GM18951 (cell line): ENCODE data around the gene FAM118A.
"Not testable (repeated sequence)": the region's sequence is repeated elsewhere in the genome, so short reads cannot be mapped to it uniquely, and the experiment has no call there.

Experiments used
- POLR2A ChIP-seq: IDR thresholded peaks from 4 replicates; pipeline ENCODE4 v1.6.1; 2011; ENCODE audit warnings: mild to moderate bottlenecking; ENCODE audit not compliant: insufficient read length, insufficient read depth; ENCODE audit errors: extremely low read depth
- in situ Hi-C: fragments of 300-500 bp; cut with MboI; formaldehyde crosslinking; loops from one replicate; pipeline ENCODE4 v1.12.0; 2022; ENCODE audit warnings: low sequenced_read_pairs, mixed read lengths, inconsistent platforms; ENCODE audit not compliant: unreplicated experiment

The FAM118A gene

DNA sequence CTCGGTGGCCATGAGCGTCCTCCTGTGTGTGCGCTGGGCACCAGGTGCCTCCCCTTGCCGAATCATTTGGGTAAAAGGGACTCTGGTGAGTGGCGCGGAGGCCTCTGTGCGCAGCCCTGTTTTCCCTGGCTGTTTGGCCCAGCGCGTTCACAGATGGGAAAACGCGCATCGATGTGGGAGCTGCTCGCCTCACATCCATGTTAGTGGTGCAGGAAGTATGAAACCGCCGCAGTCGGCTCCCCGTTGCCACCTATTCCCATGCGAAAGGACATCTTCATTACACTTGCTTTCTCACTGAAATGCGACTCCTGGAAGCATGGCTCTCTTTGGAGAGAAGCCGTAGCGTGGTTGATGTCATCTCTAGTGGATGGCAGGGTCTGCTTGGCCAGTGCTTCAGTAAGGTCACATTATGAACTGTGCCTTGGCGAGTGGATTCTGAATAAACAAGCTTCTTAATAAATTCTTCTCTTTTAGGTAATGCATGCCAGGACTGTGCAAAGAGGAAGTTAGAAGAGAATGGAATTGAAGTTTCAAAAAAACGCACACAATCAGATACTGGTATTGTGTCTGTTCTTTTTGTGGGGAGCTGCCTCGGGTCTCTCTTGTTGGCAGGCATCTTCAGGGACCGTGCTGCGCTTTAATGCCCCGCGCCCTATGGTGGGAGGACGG is 26.3 kb downstream of the FAM118A start:
- TF ChIP-seq POLR2A = no peak
- in situ Hi-C loops = no loop called here

- in situ Hi-C loops = no loop called here
- no peak for TF ChIP-seq POLR2A
Measured at GRCh38 chr22:45336971-45337431, 27.3 kb downstream of the FAM118A start.

DNA sequence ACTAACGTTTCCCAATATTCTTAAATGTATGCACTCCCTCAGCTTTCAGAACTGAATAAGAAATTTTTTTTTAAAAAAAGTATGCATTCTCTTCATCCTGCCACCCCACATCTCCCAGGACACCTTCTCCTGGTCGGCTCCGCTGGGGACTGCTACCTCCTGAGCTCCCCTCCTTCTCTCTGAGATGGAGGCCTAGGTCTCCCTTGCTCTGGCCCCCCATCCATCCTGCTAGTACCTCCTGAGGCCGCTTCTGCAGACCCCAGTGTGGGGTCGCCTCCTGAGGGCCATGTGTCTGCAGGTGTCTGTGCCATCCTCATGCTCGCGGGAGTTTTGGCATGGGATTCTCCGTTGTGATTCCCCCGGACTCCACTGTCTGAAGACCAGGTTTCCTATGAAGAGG is 27.8 kb downstream of the FAM118A start:
- in situ Hi-C loops = no loop called here
- TF ChIP-seq POLR2A = no peak

DNA sequence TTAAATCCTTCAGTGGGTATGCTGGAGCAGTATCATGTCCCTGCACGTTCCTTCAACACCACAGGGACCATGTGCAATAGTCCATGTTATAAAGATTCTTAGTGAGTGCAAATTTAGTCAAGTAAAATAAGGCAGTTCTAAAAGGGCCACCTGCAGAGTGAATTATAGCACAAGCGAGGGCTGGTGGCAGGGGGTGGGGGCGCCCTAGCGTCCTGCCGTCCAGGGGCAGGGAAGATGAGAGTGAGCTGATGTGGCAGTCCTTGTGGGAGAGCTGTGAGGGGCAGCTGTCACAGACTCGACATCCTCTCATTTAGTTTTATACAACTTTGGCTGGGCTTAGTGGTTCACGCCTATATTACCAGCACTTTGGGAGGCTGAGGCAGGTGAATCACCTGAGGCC is 29.1 kb downstream of the FAM118A start:
- in situ Hi-C loops = no loop called here
- no peak for TF ChIP-seq POLR2A

- in situ Hi-C loops = no loop called here
- TF ChIP-seq POLR2A = no peak
Measured at GRCh38 chr22:45340323-45340722, 30.6 kb downstream of the FAM118A start.

DNA sequence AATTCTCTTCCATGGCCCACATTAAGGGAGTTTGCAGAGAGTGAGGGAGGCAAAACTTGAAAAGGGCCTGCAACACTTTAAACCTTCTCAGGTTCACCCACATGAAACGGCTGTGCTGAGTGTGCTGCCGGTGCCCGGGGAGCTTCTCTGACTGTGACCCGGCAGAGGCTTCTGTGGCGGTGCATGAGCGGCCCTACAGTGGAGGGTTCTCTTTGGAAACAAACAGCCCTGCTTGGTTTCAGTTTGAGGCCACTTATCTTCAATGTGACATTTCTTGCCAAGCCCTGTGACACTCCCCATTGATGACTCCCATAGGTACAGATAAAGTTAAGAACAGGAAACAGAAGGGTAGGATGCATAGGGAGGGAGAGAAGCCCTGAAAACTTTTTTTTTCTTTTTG is 31.8 kb downstream of the FAM118A start:
- in situ Hi-C loops = no loop called here
- TF ChIP-seq POLR2A = no peak

GRCh38 chr22:45343143-45343542 is 33.4 kb downstream of the FAM118A start:
- in situ Hi-C loops = no loop called here
- TF ChIP-seq POLR2A = no peak

DNA sequence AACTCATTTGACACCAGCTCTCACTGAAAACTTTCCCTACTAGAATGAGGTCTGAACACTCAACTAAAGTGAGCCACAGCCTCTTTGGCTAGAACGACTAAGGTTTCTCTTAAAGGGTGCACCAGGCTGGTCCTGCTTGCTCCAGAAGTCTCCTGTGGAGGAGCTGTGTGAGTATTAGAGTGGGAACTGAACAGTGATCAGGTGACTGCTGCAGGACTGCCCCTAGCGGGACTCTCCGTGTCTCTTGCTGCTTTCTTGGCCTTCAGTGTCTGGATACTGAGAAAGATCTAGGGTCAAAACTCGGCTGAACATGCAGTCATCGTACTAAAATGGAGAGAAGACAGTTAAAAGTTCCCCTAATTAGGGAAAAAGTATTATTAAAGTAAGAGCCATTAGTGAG is 34.6 kb downstream of the FAM118A start:
- TF ChIP-seq POLR2A = no peak
- in situ Hi-C loops = no loop called here

DNA sequence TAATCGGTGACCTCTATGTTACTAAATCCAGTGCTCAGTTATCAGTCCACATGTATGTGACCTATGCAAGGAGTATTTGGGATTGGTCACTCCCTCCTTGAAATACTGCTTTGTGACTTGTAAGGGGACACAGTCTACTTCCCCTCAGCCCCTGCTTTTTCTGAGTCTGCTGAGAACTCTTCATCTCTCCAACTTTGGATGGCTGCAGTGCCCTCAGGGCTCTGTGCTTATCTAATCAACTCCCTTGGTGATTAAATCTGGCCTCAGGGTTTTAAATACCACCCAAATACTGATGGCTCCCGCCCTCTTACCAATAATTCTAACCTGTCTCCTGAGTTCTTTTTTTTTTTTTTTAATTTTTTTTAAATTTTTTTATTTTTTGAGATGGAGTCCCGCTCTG is 40.2 kb downstream of the FAM118A start:
- no peak for TF ChIP-seq POLR2A
- in situ Hi-C loops = no loop called here

DNA sequence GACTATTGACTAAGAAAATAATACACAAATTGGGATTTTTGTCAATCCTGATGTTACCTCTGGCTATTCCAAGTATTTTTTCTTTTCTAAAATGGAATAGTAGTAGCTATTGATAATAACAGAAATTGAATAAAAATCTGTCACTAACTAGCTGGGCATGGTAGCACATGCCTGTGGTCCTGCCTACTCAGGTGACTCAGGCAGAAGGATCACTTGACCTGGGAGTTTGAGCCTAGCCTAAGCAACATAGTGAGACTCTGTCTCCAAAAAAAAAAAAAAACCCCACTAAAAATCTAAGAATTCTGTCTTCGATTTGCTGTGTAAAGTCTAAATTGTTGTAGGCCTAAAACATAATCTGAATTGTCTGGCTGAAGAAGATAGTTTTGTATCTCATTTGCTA is 42.2 kb downstream of the FAM118A start:
- in situ Hi-C loops = no loop called here
- no peak for TF ChIP-seq POLR2A

DNA sequence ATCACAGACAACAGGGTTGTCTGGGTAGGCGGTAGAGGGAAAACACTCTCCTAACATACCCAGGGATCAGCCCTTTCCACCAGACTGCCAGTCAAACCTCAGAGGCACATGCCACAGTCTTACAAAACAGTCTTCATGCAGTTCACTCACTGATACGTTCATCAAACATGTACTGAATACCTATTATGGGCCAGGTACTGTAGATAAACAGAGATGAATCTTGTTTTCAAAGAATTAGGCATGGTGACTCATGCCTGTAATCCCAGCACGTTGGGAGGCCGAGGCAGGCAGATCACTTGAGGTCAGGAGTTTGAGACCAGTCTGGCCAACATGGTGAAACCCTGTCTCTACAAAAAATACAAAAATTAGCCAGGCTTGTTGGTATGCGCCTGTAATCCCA is 43.0 kb downstream of the FAM118A start:
- in situ Hi-C loops = not testable (repeated sequence)

GRCh38 chr22:45353786-45354185 is 44.1 kb downstream of the FAM118A start:
- in situ Hi-C loops = no loop called here
- TF ChIP-seq POLR2A = no peak

DNA sequence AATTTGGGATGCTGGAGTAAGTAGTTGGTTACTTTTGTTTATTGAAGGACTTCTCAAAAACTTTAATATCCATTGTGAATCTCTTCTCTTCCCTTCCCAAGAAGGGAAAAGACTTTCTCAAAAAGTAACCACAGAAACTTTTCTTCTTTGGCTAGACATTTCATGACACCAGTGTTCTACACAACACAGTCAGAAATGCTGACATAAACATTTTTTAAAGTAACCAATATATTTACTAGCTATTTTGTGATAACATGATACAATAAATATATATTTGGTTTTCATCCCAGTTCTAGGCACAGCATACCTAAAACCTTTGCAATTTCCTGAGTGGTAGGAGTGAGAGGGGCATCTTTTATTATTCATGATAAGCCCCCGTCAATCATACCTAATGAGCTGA is 47.8 kb downstream of the FAM118A start:
- TF ChIP-seq POLR2A = no peak
- in situ Hi-C loops = no loop called here

DNA sequence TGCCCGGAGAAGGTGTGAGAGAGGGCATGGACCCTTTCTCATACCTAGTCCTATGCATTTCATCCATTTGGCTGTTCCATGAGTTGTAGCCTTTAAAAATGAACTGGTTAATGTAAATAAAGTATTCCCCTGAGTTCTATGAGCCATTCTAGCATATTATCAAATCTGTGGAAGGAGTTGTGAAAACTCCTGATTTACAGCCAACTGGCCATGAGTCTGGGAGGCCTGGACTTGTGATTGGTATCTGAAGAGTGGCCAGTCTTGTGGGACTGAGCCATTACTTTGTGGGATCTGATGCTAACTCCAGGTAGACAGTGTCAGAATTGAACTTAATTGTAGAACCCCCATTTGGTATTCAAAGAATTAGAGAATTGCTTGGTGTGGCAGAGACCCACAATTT is 48.4 kb downstream of the FAM118A start:
- TF ChIP-seq POLR2A = no peak
- in situ Hi-C loops = no loop called here

DNA sequence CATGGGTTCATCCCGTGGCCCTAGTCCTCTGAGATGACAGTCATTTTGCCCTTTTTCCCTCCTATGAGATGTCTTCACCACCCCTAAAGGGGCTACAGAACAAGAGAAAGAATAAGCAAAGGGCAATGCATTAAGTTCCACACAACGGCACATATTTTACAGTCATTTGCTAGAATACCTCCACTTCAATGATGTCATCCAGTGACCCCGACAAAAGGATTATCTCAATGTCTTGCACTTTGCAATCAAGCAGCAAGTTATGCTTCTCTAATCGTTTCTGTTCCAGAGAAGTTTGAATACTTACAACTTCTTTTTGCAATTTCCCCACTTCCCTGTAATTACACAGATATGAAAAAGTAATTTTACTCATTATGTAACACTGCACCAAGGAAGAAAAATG is 49.9 kb downstream of the FAM118A start:
- in situ Hi-C loops = no loop called here
- TF ChIP-seq POLR2A = no peak
